ENCODE measurements around the gene CAMTA1.

GRCh38 chr1:7579016-7579415, 793.8 kb downstream of the CAMTA1 start:
- TF ChIP-seq CTCF (IDR thresholded peaks at IDR 0.05 in 2 of 3, conservative IDR thresholded peaks at IDR 0.05 in 1 of 3; ENCODE audit: borderline replicate concordance in 1 of 3, insufficient read depth in 1 of 3, low read depth in 2 of 3, low read length in 2 of 3) = no peak
- no peak for TF ChIP-seq POLR2A (IDR thresholded peaks at IDR 0.05; ENCODE audit: borderline replicate concordance, extremely low read depth, insufficient read depth, insufficient read length)
- TF ChIP-seq REST (IDR thresholded peaks at IDR 0.05; ENCODE audit: low read depth) = no peak
- no peak for TF ChIP-seq JUND (IDR thresholded peaks at IDR 0.05)
- no peak for TF ChIP-seq MAX (IDR thresholded peaks at IDR 0.05)
- TF ChIP-seq SIN3A (IDR thresholded peaks at IDR 0.05; ENCODE audit: low read depth) = no peak
- TF ChIP-seq ZFX (IDR thresholded peaks at IDR 0.05) = no peak
- TF ChIP-seq ATF3 (IDR thresholded peaks at IDR 0.05) = no peak
- TF ChIP-seq EZH2 (IDR thresholded peaks at IDR 0.05) = no peak

Data from HCT116 (cell line).